ENCODE data around the gene RAB25.
A peak's percentile ranks its signal among the peaks of the same experiment; 100 is the strongest.
"Not testable (repeated sequence)": the region's sequence is repeated elsewhere in the genome, so short reads cannot be mapped to it uniquely, and the experiment has no call there.

The RAB25 gene

GRCh38 chr1:156104065-156104810 lies 43.3 kb downstream of the RAB25 start:
- DNase-seq, result peak; percentile 79

DNA sequence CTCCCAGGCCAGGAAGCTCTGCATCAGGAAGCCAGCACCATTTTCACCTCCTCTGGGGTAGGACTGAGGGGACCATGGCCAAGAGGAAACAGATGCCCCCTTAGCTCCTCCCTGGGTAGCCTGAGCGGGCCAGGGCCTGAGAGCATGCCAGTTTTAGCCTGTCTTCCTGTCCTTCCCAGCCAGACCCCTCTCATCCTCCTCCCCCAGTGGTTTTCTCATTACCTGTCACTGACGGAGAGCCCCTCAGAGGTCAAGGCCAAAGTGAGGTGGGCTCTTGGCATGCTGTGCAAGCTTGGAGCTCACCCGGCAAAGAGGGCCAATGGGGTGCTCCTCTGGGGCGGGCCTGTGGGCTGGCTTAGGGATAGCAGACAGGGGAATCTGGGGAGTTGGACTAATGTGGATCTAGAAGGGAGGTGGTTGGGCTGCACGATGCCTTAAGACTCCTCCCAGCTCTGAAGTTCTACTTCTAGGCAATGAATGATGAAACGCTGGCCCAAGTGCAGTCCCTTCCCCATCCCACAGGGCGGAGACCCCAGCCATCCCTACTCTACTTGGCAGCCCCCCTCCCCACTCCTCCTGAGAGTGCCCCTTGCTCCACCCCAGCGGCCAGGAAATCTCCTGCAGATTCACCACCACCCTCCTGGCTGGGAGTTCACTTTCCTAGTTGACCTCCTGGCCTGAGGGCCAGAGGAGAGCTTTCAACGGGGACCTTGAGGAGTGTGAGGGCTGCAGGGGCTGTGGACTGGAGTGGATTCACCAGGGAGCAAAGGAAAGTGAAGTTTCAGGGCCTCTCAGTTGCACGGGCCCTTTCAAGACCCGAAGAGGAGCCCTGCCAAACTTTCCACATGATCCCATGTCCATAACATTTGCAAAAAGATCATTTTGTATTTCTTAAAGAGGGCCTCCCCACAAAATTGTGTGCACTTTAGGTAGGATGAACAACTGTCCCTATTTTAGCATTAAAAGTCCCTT lies 44.2 kb downstream of the RAB25 start:
- DNase-seq, result no peak

- DNase-seq, result peak; percentile 70
These were observed 45.9 kb downstream of the RAB25 start for GRCh38 chr1:156106624-156107488.

DNA sequence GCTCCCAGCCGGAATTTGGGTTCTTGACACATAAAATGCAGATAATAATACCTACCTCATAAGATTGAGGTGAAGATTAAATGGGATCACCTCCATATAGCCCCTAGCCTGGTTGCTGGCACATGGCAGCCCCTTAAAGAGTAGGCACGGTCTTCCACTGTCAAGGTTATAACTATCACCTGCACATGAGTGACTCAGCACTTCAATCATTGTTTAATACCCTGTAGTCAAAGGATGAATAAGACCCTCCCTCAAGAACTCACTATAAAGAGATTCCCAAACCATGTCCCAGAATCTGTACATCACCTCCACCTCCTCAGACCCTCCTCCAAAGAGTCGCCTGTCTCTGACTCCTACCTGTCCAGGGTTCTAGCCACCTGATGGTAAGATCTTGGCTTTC lies 47.1 kb downstream of the RAB25 start:
- DNase-seq, result no peak

- no peak for DNase-seq
These were observed 47.8 kb downstream of the RAB25 start for GRCh38 chr1:156108664-156109241.

- DNase-seq, result no peak
These were observed 49.3 kb downstream of the RAB25 start for GRCh38 chr1:156110252-156110651.

DNA sequence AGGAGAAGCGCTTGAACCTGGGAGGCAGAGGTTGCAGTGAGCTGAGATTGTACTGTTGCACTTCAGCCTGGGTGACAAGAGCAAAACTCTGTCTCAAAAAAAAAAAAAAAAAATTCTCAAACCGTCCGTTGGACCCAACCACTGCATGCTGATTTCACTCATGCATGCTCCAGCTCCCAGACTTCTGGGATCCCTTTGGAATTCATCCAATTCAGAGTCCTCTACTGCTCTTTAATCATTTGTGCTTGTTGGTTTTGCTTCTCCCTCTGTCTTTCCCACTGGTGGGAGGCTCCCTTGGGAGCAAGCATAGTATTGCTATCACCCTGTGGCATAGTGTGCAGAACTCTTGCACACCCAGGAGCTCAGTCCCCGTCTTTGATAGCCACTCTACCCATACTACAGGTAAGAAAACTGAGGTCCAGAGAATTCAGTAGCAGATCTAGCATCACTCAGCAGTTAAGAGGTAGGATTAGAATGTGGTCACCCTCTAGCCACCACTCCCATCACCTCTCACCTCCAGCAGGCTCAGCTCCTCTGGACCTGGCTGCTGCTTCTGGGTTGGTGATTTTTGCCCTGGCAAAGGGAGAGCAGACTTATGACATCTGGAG lies 50.5 kb downstream of the RAB25 start:
- DNase-seq, result no peak

GRCh38 chr1:156112276-156113137 lies 51.5 kb downstream of the RAB25 start:
- peak; percentile 76 for DNase-seq

DNA sequence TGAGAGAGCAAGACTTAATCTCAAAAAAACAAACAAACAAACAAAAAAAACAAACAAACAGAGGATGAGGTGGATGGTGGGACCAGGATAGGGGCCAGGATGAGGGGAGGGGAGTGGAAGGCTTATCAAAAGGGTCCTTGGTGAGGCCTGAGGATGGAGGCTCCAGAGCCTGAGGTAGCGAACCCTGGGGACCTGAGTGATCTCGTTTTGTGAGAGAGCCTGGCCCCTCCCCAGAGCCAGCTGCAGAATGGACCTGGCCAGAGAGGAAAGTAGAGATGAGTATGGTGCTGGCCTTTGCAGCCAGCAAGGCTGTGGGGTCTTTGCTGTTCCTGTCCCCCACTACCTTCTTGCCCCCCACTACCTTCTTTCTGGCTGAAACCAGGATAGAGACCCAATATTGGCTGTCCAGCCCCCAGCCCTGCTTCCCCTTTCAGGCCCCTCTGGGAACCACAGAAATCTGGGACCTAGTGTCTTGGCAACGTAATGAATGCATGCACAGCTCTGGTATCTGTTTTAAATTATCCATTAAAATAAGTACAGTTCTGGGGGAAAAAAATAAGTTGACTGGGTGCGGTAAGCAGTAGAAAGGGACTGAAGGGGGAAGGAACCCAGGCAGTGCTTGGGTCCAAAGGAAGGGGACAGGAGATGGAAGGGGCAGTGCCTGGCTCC lies 52.5 kb downstream of the RAB25 start:
- no peak for DNase-seq

DNA sequence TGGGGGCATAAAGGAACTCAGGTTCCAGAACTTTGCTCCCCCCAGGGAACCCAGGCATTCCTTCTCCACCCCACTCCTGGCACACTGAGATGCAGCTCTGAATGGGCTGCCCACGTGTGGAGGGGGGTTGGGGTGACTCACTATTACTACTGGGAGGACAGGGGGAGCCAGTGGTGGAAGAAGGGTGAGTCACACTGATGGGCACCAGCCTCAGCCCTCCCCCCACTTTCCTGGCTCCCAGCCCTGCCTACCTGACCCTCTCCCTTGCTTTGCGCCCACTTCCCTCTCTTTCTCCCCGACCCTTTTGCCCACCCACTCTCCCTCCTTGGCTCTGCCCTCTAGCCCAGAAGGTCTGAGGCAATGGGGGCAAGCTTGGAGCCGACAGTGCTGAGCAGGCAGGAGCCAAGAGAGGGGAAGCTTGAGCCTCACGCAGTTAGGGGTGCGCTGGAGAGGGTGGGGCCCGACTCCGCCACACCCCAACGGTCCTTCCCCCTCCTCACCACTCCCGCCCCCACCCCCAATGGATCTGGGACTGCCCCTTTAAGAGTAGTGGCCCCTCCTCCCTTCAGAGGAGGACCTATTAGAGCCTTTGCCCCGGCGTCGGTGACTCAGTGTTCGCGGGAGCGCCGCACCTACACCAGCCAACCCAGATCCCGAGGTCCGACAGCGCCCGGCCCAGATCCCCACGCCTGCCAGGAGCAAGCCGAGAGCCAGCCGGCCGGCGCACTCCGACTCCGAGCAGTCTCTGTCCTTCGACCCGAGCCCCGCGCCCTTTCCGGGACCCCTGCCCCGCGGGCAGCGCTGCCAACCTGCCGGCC lies 53.4 kb downstream of the RAB25 start, which contains the start of gene LMNA:
Gene LMNA (plus strand): TSS at position 611 of the 818 bp plus-strand sequence. CDS start 208 bp downstream, outside the sequence.
- DNase-seq, result peak; percentile 86

DNA sequence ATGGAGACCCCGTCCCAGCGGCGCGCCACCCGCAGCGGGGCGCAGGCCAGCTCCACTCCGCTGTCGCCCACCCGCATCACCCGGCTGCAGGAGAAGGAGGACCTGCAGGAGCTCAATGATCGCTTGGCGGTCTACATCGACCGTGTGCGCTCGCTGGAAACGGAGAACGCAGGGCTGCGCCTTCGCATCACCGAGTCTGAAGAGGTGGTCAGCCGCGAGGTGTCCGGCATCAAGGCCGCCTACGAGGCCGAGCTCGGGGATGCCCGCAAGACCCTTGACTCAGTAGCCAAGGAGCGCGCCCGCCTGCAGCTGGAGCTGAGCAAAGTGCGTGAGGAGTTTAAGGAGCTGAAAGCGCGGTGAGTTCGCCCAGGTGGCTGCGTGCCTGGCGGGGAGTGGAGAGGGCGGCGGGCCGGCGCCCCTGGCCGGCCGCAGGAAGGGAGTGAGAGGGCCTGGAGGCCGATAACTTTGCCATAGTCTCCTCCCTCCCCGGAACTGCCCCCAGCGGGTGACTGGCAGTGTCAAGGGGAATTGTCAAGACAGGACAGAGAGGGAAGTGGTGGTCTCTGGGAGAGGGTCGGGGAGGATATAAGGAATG lies 54.1 kb downstream of the RAB25 start:
- peak; percentile 63 for DNase-seq

DNA sequence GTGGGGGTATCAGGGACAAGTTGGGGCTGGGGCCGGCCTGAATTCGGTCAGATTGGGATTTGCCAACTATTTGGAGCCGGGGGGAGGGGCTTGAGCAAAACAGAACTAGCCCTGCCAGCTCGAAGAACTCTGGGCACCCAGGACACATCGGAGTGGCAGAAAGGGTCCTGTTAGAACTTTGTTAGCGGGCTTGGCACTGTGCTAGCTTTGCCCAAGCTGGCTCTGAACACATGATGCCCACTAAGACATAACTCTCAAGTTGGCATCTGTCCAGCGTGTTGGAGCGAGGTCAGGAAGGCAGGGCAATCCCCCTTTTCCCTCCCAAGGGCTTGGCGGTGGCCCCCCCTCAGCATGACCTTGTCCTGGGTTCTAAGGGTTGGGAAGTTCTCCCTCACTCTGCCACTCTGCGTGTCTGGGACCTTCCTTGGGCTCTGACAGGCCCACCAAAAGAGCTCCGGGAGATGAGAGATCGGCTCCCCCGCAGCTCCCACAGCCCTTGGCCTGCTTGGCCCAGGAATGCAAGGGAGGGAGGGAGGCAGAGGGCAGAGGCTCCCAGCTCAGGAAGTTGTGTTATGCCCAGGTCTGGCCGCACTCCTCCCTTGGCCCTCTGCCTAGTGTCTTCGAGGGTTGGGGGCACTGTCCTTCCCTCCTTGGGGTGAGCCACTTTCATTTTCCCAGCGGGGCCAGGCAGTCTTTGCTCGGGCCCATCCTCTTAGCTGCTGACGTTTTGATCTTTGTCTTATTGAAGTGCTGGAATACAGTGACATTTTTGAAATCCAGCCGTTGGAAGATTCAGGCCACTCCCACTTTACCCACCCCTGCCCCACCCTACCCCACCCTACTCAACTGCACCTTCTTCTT lies 54.8 kb downstream of the RAB25 start:
- no peak for DNase-seq

DNA sequence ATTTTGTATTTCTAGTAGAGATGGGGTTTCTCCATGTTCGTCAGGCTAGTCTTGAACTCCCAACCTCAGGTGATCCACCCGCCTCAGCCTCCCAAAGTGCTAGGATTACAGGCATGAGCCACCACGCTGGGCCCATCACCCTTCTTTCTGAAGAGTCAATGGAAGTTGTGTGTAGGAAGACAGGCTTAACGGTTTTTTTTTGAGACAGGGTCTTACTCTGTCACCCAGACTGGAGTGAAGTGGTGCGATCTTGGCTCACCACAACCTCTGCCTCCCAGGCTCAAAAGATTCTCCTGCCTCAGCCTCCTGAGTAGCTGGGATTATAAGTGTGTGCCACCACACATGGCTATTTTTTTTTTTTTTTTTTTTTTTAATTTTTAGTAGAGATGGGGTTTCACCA lies 55.8 kb downstream of the RAB25 start:
- not testable (repeated sequence) for DNase-seq

DNA sequence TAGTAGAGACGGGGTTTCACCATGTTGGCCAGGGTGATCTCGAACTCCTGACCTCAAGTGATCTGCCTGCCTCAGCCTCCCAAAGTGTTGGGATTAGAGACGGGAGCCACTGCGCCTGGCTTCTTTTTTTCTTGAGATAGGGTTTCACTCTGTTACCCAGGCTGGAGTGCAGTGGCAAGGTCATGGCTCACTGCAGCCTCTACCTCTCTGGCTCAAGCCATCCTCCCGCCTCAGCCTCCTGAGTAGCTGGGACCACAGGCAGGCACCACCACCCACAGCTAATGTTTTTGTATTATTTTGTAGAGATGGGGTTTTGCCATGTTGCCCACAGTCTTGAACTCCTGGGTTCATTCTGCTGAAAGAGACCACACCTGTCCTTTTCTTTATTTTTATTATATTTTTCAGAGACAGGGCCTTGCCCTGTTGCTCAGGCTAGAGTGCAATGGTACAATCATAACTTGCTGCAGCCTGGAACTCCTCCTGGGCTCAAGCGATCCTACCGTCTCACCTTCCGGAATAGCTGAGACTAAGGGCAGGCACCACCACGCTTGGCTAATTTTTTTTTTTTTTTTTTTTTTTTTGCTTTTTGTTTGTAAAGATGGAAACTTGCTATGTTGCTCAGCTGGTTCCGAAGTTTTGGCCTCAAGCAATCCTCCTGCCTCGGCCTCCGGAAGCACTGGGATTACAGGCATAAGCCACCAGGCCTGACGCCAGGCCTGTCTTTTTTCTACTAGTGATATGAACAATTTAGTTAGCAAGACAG lies 56.6 kb downstream of the RAB25 start:
- no peak for DNase-seq

DNA sequence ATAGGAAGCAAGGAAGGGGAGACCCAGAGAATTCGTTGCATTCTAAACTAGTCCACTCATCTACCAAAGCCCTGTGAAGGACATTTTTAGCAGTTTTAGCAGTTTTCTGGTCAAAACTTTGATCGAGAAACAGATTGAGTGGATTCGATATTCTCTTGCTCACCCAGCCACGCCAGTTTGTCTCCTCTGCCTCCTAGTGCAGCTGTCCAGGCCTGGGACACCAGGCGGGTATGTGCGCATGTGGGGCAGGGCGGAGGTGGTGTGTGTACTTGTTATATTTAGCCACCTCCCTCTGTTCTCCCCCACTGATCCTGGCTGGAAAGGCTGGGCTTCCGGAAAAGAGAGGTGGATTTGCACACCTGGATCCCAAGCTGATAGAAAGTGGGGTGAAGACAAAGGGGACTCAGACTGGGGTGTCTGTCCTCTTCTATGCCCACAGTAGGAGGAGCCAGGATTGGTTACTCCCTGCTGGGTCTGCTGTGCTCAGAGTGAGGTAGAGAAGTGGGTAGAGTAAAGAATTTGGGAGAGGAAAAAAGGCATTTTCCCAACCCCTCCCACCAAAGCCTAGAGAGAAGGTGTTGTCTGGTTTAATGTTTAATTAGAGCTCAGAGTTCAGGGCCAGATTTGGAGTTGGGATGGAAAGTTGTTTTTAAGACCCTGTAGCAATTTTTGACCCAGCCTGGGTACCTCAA lies 57.4 kb downstream of the RAB25 start:
- no peak for DNase-seq

- DNase-seq, result peak; percentile 67
These were observed 58.7 kb downstream of the RAB25 start for GRCh38 chr1:156119503-156120209.
